HUES48 (cell line): Measurements from ENCODE around the gene ZG16B.

ENCODE experiments used
- H3K27ac ChIP-seq: one replicate; pipeline ENCODE4 v1.7.0; 2013; ENCODE audit warnings: low read depth, low read length, inconsistent platforms
- H3K27me3 ChIP-seq: 2 replicates; pipeline ENCODE4 v1.6.1; 2013; ENCODE audit warnings: mild to moderate bottlenecking, low read length; ENCODE audit not compliant: control insufficient read depth, insufficient read depth
- H3K36me3 ChIP-seq: 2 replicates; pipeline ENCODE4 v1.6.1; 2013; ENCODE audit warnings: low read length; ENCODE audit not compliant: control insufficient read depth, insufficient read depth
- H3K4me1 ChIP-seq: 2 replicates; pipeline ENCODE4 v1.6.1; 2013; ENCODE audit warnings: mild to moderate bottlenecking, low read length; ENCODE audit not compliant: control insufficient read depth, insufficient read depth
- H3K4me3 ChIP-seq: 2 replicates; pipeline ENCODE4 v1.5.1; 2013; ENCODE audit warnings: mild to moderate bottlenecking, low read depth, low read length
- H3K9ac ChIP-seq: 2 replicates; pipeline ENCODE4 v1.6.1; 2013; ENCODE audit warnings: mild to moderate bottlenecking, low read depth, low read length, moderate library complexity
- H3K9me3 ChIP-seq: 2 replicates; pipeline ENCODE4 v1.6.1; 2013; ENCODE audit warnings: low read length; ENCODE audit not compliant: control insufficient read depth, insufficient read depth

The ZG16B gene

DNA sequence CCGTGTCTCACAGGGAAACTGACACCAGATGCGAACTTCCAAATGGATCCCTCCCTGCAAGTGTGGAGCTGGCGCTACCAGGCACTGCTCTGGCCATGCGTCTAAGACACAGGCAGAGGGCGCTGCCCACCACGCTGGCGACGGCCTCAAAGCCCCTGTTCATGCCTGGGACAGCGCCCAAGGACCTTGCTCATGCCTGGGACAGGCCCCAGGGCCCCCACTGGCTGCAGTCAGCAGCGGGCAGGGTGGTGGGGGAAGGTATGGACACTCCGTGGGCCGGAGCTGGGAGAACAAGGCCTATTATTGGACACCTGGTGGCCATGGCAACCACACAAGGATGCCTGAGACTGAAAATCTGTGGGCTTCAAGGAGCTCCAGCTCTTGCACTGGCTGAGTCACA, 8.8 kb downstream of the ZG16B start:
- Histone ChIP-seq H3K4me3 (no peak overlapping the region), H3K4me1 (peaks cover 6% of the 10 kb centered on the region), H3K36me3 (no peaks in the 10 kb centered on the region), H3K9ac (no peak overlapping the region), H3K9me3 (no peaks in the 10 kb centered on the region), H3K27ac (no peak overlapping the region), H3K27me3 (no peaks in the 10 kb centered on the region; the same call in 1 of the 2 replicates)

DNA sequence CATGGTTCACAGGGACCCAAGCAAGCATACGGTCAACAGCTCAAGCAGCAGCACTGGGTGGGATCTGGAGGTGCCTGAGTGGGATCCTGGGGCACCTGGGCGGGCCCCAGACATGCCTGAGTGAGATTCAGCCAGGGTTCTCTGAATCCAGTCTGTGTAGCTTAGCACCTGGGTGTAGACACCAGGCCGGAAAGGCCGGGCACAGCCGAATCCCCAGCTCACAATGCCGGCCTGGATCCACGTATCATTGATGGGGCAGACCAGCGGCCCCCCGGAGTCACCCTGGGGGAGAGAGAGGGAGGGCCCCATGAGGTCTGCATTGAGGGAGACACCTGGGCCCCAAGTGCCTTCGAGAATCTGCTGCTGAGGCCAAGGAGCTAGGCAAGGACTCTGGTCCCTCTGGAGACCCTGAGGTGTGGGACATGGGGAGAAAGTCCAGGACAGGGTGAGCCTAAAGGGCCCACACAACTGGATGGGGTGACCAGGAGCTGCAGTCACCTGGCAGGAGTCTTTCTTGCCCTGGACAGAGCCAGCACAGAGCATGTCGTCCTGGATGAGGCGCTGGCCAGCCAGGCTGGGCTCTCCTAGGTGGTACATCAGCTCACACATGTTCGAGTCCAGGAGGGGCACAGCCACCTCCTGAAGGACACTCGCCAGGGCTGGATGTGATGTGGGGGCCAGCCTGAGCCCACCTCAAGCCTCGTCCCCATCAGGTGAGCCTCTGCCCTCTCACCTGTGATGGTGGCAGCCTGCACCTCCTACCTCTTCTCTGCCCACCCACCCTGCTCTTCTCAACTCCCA, 9.7 kb downstream of the ZG16B start:
- Histone ChIP-seq H3K27me3 (no peaks in the 10 kb centered on the region; the same call in 1 of the 2 replicates), H3K9ac (no peak overlapping the region), H3K4me3 (no peak overlapping the region), H3K36me3 (no peaks in the 10 kb centered on the region), H3K4me1 (peaks cover 7% of the 10 kb centered on the region), H3K27ac (no peak overlapping the region), H3K9me3 (no peaks in the 10 kb centered on the region)

DNA sequence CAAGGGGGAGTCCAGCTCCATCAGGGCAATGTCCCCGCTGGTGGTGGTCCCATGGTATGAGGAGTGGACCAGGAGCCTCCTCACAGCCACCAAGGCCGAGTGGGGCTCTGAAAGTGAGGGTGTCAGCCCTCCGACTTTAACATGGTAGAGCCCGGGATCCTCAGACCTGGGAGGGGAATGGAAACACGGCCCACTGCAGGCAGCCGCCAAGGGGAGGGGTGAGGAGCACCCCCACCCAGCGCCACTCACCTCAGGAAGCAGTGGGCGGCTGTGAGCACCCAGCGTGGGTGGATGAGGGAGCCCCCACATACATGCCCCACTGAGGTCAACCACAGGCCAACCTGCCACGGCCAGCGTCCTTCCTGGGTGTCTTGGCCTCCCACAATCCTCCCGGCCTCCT, 10.8 kb downstream of the ZG16B start:
- Histone ChIP-seq H3K36me3 (no peaks in the 10 kb centered on the region), H3K27me3 (no peaks in the 10 kb centered on the region; the same call in 1 of the 2 replicates), H3K9me3 (no peaks in the 10 kb centered on the region), H3K9ac (no peak overlapping the region), H3K4me3 (no peak overlapping the region), H3K27ac (no peak overlapping the region), H3K4me1 (peaks cover 9% of the 10 kb centered on the region)

DNA sequence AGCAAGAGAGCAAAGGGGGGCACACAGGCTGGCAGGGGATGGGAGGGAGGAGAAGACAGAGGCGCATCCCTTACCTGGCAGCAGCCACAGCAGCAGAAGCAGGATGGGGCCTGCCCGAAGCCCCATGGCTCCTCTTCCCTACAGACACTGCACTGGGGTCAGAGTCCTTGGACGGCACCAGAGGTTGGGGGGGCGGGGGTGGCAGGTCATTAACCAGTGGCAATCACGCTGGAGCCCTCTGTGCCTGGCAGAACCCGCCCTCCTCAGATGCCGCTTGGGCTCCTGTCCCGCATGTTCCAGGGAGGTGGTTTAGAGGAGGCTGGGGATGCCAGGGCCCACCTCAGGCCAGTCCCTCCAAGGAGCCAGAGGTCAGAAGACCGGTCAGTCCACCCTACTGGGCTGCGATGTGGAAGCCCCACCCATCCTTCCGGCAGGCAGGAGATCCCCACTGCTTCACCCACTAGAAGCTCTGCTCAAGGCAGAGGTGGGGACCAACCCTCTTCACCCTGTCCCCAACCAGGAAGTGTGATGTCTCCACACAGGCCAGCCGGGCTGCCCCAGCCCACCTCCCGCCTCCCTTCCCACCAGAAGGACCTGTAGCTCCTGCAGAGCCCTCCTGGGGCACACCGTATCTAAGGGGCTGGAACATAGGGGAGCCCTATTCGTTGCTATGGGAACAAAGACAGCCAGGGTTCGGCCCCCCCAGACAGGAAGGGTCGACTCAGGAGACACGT, 11.7 kb downstream of the ZG16B start:
- Histone ChIP-seq H3K9ac (no peak overlapping the region), H3K27me3 (no peaks in the 10 kb centered on the region; the same call in 1 of the 2 replicates), H3K4me3 (no peak overlapping the region), H3K9me3 (no peaks in the 10 kb centered on the region), H3K4me1 (0 out of 2 replicates have a peak, but pooled peaks cover 6% of the 10 kb centered on the region), H3K36me3 (no peaks in the 10 kb centered on the region), H3K27ac (no peak overlapping the region)

DNA sequence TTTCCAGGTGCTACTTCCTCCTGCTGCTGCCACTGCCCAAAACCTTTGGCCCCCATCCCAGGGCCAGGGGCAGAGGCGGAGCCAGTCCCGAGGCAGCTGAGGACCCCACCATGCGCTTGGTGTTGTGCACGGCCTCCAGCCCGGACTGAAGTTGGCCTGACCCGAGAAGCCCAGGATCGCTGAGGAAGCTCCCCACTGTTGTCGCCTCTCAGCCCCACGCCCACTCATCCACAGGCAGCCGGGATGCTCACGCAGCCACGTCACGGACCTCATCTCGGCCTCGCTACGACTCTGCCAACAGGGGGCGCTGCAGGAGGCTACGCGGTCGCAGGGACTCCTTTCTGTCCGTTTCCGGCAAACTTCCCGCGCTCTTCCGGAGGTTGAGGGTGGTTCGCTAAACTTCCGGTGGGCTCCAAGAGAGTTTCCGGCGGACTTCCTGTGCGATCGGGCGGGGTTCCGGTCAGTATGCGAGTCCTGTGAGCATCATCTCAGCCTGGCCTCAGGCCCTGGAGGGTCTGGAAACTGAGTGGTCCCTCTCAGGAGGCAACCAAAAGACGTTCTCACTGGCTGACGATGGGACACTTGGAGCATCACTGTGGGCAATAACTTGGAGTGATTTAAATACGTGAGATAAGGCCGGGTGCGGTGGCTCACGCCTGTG, 12.4 kb downstream of the ZG16B start:
- H3K9ac ChIP-seq: no peak overlapping the region

DNA sequence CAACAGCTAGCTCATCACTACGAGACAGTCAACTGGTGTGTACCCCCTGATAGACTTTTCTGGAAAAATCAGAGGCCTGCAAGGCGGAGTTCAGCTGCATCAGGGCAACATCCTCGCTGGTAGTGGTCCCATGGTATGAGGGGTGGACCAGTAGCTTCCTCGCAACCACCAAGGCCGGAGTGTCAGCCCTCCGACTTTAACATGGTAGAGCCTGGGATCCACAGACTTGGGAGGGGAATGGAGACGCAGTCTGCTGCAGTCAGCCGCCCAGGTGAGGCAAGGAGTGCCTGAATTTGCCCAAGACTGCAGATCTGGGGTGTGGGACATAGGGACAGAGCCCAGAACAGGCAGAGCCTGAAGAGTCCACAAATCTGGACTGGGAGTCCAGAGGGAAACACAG, 13.4 kb downstream of the ZG16B start:
- Histone ChIP-seq H3K4me1 (0 out of 2 replicates have a peak, but pooled peaks cover 6% of the 10 kb centered on the region), H3K4me3 (no peak overlapping the region), H3K36me3 (no peaks in the 10 kb centered on the region), H3K27me3 (no peaks in the 10 kb centered on the region; the same call in 1 of the 2 replicates), H3K27ac (no peak overlapping the region), H3K9ac (no peak overlapping the region), H3K9me3 (no peaks in the 10 kb centered on the region)

More for the DNA sequence above, 12.4 kb downstream of the ZG16B start:
- H3K4me3 ChIP-seq: no peak overlapping the region
- H3K27me3 ChIP-seq: no peaks in the 10 kb centered on the region; the same call in 1 of the 2 replicates
- H3K9me3 ChIP-seq: no peaks in the 10 kb centered on the region
- H3K36me3 ChIP-seq: no peaks in the 10 kb centered on the region
- H3K4me1 ChIP-seq: 0 out of 2 replicates have a peak, but pooled peaks cover 6% of the 10 kb centered on the region
- no peak overlapping the region for H3K27ac ChIP-seq

DNA sequence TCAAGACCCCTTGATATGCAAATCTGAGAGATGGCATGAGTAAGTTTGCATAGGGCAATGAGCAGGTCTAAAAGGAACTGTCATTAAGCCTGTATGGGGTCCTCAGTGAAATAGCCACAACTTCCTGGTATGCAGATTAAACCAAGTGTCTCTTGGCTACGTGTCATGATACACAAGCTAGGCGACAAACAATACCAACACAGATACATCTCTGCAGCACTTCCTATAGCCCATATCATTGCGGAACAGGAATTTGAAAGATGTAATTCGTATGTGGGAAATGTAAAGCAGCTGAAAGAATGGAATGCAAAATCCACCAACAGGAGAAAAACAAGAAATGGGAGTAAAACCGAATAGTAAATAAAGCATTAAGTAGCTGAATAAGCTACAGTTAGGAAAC, 15.0 kb downstream of the ZG16B start:
- Histone ChIP-seq H3K27me3 (no peaks in the 10 kb centered on the region; the same call in 1 of the 2 replicates), H3K4me3 (no peak overlapping the region), H3K4me1 (0 out of 2 replicates have a peak, but pooled peaks cover 6% of the 10 kb centered on the region), H3K9me3 (no peaks in the 10 kb centered on the region), H3K36me3 (no peaks in the 10 kb centered on the region), H3K9ac (no peak overlapping the region), H3K27ac (no peak overlapping the region)

DNA sequence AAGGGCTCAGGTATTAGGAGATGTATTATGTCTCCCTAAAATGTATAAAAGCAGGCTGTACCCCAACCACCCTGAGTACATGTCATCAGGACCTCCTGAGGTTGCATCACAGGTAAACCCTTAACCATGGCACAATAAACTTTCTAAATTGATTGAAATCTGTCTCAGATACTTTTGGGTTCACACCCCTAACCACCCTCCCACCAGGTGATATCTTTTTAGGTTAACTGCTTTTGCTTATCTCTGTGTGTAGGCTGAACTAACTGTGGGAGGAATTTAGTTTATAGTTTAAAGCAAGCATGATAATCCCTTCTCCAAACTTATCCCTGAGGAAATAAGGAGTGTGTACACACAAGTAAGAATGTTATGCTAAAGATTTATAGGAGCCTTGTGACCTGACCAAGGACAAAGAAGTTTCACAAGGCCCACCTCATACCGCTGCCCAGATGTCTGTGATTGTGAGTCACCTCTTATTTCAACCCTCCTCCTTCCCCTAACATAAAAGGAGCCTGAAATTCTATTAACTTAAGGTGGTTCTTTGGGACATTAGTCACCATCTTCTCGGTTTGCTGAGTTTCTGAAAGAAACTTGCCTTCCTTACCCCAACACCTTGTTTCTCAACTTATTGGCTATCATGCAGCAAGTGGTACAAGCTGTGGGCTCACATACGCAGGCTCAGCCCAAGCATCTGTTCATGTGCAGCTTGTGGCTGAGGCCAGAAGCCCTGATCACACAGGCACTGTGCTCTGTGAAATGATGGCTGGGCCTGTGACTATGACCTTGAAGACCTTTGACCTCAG, 16.6 kb downstream of the ZG16B start:
- Histone ChIP-seq H3K4me3 (no peak overlapping the region), H3K27ac (peak overlapping the region; percentile 69), H3K9me3 (no peaks in the 10 kb centered on the region), H3K9ac (no peak overlapping the region), H3K36me3 (no peaks in the 10 kb centered on the region), H3K4me1 (0 out of 2 replicates have a peak, but pooled peaks cover 6% of the 10 kb centered on the region), H3K27me3 (no peaks in the 10 kb centered on the region)

DNA sequence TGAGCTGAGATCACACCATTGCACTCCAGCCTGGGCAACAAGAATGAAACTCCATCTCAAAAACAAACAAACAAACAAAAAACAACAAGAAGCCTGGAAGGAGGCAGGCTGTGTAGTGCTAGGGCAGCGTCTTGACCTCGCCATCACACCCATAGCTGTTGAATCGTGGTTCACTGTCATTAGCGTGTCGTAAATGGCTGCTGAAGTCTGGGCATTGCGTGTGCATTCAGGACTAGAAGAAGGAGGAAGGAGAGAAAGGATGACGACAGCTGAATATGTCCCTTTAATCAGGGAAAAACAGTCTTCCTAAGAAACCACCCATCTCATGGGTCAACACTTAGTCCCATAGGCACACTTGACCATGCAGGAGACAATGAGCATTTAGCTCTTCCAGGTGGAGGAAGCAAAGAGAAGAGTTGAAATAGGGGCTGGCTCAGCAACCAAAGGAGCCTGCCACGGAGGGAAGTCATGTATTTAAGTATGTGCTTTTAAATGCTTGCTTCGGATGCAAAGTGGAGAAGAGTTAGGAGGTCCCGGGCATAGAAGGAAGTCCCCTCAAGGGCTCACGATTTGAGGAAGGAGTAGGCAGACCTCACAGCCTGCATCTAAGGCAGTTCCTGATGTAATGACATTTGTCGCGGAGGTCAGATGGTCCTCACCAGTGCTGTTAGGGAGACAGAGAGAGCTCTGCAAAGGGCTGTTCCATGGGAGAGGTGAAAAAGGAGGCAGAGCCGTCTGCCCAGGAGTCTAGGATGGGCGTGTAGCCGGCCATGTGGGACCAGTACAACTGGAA, 19.0 kb downstream of the ZG16B start:
- Histone ChIP-seq H3K9me3 (peaks cover 1% of the 10 kb centered on the region), H3K4me1 (0 out of 2 replicates have a peak, but pooled peaks cover 6% of the 10 kb centered on the region), H3K9ac (no peak overlapping the region), H3K4me3 (no peak overlapping the region), H3K36me3 (no peaks in the 10 kb centered on the region), H3K27me3 (no peaks in the 10 kb centered on the region), H3K27ac (no peak overlapping the region)
